NCI-H146 (cell line): ENCODE data around the gene MYCL.

Experiments used
- DNase-seq: peaks from one replicate; lab custom pipeline; 2025; lab: John Stamatoyannopoulos, UW

Gene MYCL

DNA sequence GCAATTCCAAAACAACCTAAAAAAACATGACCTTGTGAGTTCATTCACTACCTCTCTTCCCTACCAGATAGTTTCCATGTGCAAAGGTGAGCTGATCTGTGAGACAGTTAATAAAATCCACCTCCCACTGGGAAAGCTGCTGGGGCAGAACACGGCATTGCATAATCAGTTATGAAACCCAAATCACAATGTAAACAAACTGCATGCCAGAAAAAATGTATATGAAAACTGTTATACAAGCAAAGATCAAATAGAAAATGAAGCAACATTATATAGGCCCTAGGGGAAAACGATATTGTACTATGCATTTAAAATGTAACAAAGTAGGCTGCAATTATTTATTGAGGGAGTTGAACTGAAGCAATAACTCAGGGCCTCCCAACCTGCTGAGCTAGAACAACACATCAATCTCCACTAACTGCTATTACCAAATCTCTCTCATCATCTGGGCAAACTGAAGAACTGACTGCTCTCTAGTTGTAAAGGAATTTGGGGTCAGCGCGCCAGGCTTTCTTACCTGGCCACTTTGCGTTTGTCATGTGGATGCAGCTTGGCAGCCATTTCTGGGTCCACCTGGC, 49.4 kb downstream of the MYCL start:
- DNase-seq: peak; percentile 54

DNA sequence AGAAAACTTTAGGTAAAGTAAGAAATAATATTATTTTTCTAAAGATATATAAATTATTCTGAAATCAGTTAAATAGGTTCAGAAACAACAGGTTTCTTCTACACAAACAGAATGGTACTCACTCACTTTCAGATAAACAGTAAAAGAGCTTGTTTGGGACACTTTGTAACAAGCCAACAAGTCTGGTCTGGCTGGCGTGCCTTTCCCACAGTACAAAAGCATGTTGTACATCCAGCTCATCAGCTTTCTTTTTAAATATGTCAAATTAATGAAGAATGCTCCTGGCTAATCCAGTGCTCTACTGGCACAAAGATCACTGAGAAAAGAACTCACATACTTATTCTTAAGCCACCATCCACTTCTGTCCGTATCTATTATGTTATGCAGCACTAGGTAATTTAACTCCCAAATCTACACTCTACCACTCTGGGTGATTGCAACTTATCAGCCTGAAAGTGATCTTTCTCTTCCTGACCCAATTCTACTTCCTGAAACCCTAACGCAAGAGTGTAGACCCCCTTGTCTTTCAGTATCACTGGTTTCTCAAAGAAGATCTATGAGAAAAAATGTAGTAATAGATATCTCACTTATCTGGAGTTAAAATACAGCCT, 51.0 kb downstream of the MYCL start:
- DNase-seq: no peak

GRCh38 chr1:39849203-39849602, 52.5 kb downstream of the MYCL start:
- no peak for DNase-seq

DNA sequence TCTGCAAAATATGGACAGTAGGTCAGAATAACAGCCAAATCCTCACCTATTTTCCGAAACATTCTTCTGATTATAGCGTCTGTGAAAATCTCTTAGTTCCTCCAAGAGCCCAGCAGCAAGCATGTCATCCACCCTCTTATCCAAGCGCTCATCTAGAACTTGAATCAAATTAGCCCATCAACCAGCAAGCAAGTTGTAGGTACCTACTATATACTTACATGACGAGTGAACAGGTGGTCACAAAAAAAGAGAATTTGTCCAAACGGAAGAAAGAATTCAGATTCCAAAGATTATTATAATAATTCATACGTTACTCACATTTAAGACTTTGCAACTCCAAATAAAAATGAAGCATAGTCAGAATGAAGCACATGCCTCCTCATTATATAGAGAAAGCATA, 53.8 kb downstream of the MYCL start:
- DNase-seq: no peak

DNA sequence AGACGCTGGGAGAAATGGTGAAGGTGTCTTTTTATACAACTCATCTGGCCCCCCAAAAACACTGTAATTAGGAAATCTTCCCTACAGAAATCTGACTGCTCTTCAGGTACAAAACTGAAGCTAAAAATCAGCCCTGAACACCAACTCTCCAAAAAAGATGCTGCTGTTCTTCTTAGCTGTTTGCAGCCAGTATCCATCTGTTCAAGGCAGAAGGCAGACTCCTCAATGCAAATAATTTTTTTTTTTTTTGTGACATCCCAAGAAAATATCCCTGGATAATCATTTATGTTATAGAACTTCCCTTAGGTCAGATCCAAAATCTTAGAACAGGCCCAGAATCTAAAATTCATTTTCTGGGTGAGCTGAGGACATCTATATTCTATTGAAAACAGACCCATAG, 54.9 kb downstream of the MYCL start:
- no peak for DNase-seq

GRCh38 chr1:39845569-39846566, 55.8 kb downstream of the MYCL start:
- DNase-seq: peak; percentile 97
